ENCODE data around the gene ZNF205.

- TF ChIP-seq, protein P1, sequence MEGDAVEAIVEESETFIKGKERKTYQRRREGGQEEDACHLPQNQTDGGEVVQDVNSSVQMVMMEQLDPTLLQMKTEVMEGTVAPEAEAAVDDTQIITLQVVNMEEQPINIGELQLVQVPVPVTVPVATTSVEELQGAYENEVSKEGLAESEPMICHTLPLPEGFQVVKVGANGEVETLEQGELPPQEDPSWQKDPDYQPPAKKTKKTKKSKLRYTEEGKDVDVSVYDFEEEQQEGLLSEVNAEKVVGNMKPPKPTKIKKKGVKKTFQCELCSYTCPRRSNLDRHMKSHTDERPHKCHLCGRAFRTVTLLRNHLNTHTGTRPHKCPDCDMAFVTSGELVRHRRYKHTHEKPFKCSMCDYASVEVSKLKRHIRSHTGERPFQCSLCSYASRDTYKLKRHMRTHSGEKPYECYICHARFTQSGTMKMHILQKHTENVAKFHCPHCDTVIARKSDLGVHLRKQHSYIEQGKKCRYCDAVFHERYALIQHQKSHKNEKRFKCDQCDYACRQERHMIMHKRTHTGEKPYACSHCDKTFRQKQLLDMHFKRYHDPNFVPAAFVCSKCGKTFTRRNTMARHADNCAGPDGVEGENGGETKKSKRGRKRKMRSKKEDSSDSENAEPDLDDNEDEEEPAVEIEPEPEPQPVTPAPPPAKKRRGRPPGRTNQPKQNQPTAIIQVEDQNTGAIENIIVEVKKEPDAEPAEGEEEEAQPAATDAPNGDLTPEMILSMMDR (conservative IDR thresholded peaks at IDR 0.05; ENCODE audit: low read depth, low read length), result no peak
- no peak for TF ChIP-seq MXI1 (IDR thresholded peaks at IDR 0.05; ENCODE audit: borderline replicate concordance, low read depth, low read length)
- TF ChIP-seq CEBPB (IDR thresholded peaks at IDR 0.05; ENCODE audit: low read depth, low read length), result no peak
- TF ChIP-seq RFX5 (IDR thresholded peaks at IDR 0.05; ENCODE audit: low read depth, low read length), result no peak
These were observed 30.4 kb downstream of the ZNF205 start for GRCh38 chr16:3142770-3143169.
